K562 (cell line): ENCODE results near the gene CDKN1C. TPM values are rescaled to one million over a fixed set of nuclear protein-coding genes. Genes with fewer than 3 reads are reported as not detected.

Experiments
- ATAC-seq: fragments of 200-7000 bp; cut with Tn5 transposase; 3 replicates; pipeline ENCODE4 v1.9.1; 2020; ENCODE audit warnings: moderate library complexity
- BruUV-seq: library from RNA; stranded (reverse); fragments of 400-500 nt; replicated peaks from 2 replicates; lab custom pipeline; 2021; lab: Mats Ljungman, UMichigan
- CTCF ChIA-PET: fragments of 300-600 bp; formaldehyde crosslinking; extraction: SDS; loops from one replicate; lab custom pipeline; 2021; ENCODE audit warnings: low intra/inter-chr PET ratio; lab: Yijun Ruan, JAX
- POLR2A ChIA-PET: fragments of 300-600, 350-650 bp; sonication (Branson Sonifier 250); formaldehyde crosslinking; extraction: SDS; loops from one replicate; lab custom pipeline; 2021; ENCODE audit warnings: antibody characterized with exemption, inconsistent platforms; lab: Yijun Ruan, JAX
- DNase-seq, 4 experiments: peaks; one replicate each; pipeline versions ENCODE4 v3.0.0 to v3.0.0-alpha.2; 2011 to 2018; ENCODE audit warnings: low spot score in 3 of 4, mixed read lengths in 3 of 4; ENCODE audit errors: extremely low read depth in 1 of 4
- FAIRE-seq: peaks from 2 replicates; lab custom pipeline; 2011; peaks lifted over from hg19 to GRCh38; lab: Jason Lieb, UNC
- H2AFZ ChIP-seq: 2 replicates; pipeline ENCODE4 v1.6.0; 2011; ENCODE audit warnings: low read depth, low read length, control low read depth, inconsistent platforms
- H3K27ac ChIP-seq: fragments of 200-600 bp; 3 replicates; pipeline ENCODE4 v1.8.0; 2011; ENCODE audit warnings: low read depth, mild to moderate bottlenecking, control low read depth, inconsistent platforms, low read length, moderate library complexity, mixed read lengths; ENCODE audit errors: extremely low read depth
- H3K27me3 ChIP-seq, 2 experiments: fragments of 300-600 bp in 1 of 2; 2 replicates in 1 of 2; 3 replicates in 1 of 2; pipeline versions ENCODE4 v1.6.0 to v1.8.0; 2011; ENCODE audit warnings: inconsistent platforms in 2 of 2, low read length in 2 of 2, mild to moderate bottlenecking in 1 of 2, mixed read lengths in 1 of 2, moderate library complexity in 1 of 2; ENCODE audit not compliant: control insufficient read depth in 2 of 2, insufficient read depth in 2 of 2
- H3K36me3 ChIP-seq: fragments of 300-600 bp; 3 replicates; pipeline ENCODE4 v1.8.0; 2011; ENCODE audit warnings: mild to moderate bottlenecking, low read length, inconsistent platforms; ENCODE audit not compliant: control insufficient read depth, insufficient read depth
- H3K4me1 ChIP-seq, 2 experiments: fragments of 200-600 bp in 1 of 2; replicated peaks in 1 of 2; 2 replicates in 1 of 2; 3 replicates in 1 of 2; pipeline versions ENCODE4 v1.5.1 to v1.8.0; 2011; ENCODE audit warnings: inconsistent platforms in 2 of 2, low read length in 2 of 2, mild to moderate bottlenecking in 1 of 2, mixed read lengths in 1 of 2, moderate library complexity in 1 of 2; ENCODE audit not compliant: control insufficient read depth in 2 of 2, insufficient read depth in 2 of 2
- H3K4me2 ChIP-seq: 2 replicates; pipeline ENCODE4 v1.6.1; 2011; ENCODE audit warnings: low read length, control low read depth, inconsistent platforms, mixed read lengths; ENCODE audit not compliant: insufficient read depth
- H3K4me3 ChIP-seq: fragments of 200-600 bp; sonication (generic), shearing (Covaris generic); 2 replicates; pipeline ENCODE4 v1.5.1; 2016; ENCODE audit warnings: control low read depth, inconsistent platforms
- H3K79me2 ChIP-seq: fragments of 200-600 bp; 3 replicates; pipeline ENCODE4 v1.8.0; 2011; ENCODE audit warnings: low read length, inconsistent platforms; ENCODE audit not compliant: control insufficient read depth, insufficient read depth
- H3K9ac ChIP-seq, 2 experiments: 2 replicates each; pipeline versions ENCODE4 v1.6.0 to v1.6.1; 2011; ENCODE audit warnings: low read depth in 2 of 2, low read length in 2 of 2, control low read depth in 1 of 2, inconsistent platforms in 1 of 2, mild to moderate bottlenecking in 1 of 2, mixed read lengths in 1 of 2; ENCODE audit not compliant: insufficient read depth in 1 of 2
- H3K9me1 ChIP-seq: one replicate; pipeline ENCODE4 v1.6.0; 2011; ENCODE audit warnings: inconsistent platforms, mild to moderate bottlenecking, low read length, moderate library complexity; ENCODE audit not compliant: control insufficient read depth, insufficient read depth
- H3K9me3 ChIP-seq: replicated peaks from 2 replicates; pipeline ENCODE4 v1.5.1; 2011; ENCODE audit warnings: low read depth, low read length, inconsistent platforms; ENCODE audit not compliant: control insufficient read depth, insufficient read depth
- H4K20me1 ChIP-seq: replicated peaks from 2 replicates; pipeline ENCODE4 v1.6.1; 2011; ENCODE audit warnings: low read length, inconsistent platforms, mixed read lengths; ENCODE audit not compliant: control insufficient read depth, insufficient read depth
- BMI1 ChIP-seq: fragments of 150-350 bp; IDR thresholded peaks from 2 replicates; pipeline ENCODE4 v1.6.1; 2014; ENCODE audit warnings: low read length
- GABPB1 ChIP-seq: sonication (generic); formaldehyde crosslinking; IDR thresholded peaks from 2 replicates; pipeline ENCODE4 v1.8.0; 2022; ENCODE audit warnings: mild to moderate bottlenecking, missing genetic modification reagents
- MNT ChIP-seq, 2 experiments: fragments of 450-650 bp; conservative IDR thresholded peaks; 2 replicates each; pipeline ENCODE4 v1.6.1; 2017; ENCODE audit warnings: mild to moderate bottlenecking in 2 of 2, moderate library complexity in 2 of 2
- NFIC ChIP-seq: fragments of 450-650 bp; IDR thresholded peaks from 2 replicates; pipeline ENCODE4 v1.6.1; 2017; ENCODE audit warnings: mild to moderate bottlenecking, inconsistent platforms
- TEAD1 ChIP-seq, 2 experiments: fragments of 450-650 bp in 1 of 2; sonication (generic) in 1 of 2; formaldehyde crosslinking; IDR thresholded peaks; 2 replicates each; pipeline versions ENCODE4 v1.4.0 to v1.8.0; 2020 to 2022; ENCODE audit warnings: mild to moderate bottlenecking in 2 of 2, missing genetic modification reagents in 1 of 2
- ZNF12 ChIP-seq: sonication (generic); formaldehyde crosslinking; IDR thresholded peaks from 2 replicates; pipeline ENCODE4 v1.4.0; 2020; ENCODE audit warnings: mild to moderate bottlenecking, missing genetic modification reagents
- ZNF146 ChIP-seq: IDR thresholded peaks from one replicate; pipeline ENCODE4 v1.6.1; 2018; ENCODE audit warnings: missing compliant biosample characterization; ENCODE audit not compliant: unreplicated experiment
- ZNF655 ChIP-seq: fragments of 250-450 bp; sonication (Bioruptor Pico); IDR thresholded peaks from 2 replicates; pipeline ENCODE4 v1.5.0; 2021
- WGBS: fragments of 100-300 bp; shearing (Covaris generic); methylation state at CpG from one replicate; pipeline ENCODE4 v1.1.6; 2016; ENCODE audit warnings: low coverage, mixed read lengths; ENCODE audit not compliant: insufficient coverage; ENCODE audit errors: missing lambda C conversion rate; 5-methylcytosine and 5-hydroxymethylcytosine counted together
- in situ Hi-C: fragments of 300-500 bp; cut with MboI; formaldehyde crosslinking; loops from 4 replicates; pipeline ENCODE4 v1.15.0; 2018; ENCODE audit warnings: inconsistent platforms, mixed read lengths
- intact Hi-C: fragments of 100-400 bp; cut with micrococcal nuclease; formaldehyde crosslinking; loops from 2 replicates; pipeline ENCODE4 v1.14.2; 2022
- polyA plus RNA-seq, 8 experiments: library from polyadenylated mRNA; depleted of rRNA in 4 of 8; stranded (reverse) in 5 of 8; unstranded in 3 of 8; fragments of >200 nt; fragmentation: Nextera tagmentation in 2 of 8; fragmentation: Illumina TruSeq in 1 of 8; extraction: Ambion mirVana in 2 of 8; extraction: Trizol in 1 of 8; gene quantifications; 2 replicates each; pipeline versions ENCODE4 v1.2.1 to v1.2.3, GENCODE V29; 2011 to 2014; ENCODE audit warnings: inconsistent platforms in 1 of 8, missing spikeins in 1 of 8
- total RNA-seq, 7 experiments: library from RNA; depleted of rRNA in 6 of 7; stranded (reverse); fragments of >200 nt in 6 of 7; fragmentation: Illumina TruSeq in 2 of 7; extraction: Trizol in 2 of 7; gene quantifications; 2 replicates each; pipeline versions ENCODE4 v1.2.1 to v1.2.3, GENCODE V29; 2011 to 2021; ENCODE audit warnings: low replicate concordance in 1 of 7

The CDKN1C gene
- total and polyA plus RNA-seq, 9 of the 15 experiments (the other 6 are each of a cell fraction or from before 2014, with no cell fraction given), result 2.8 to 21.1 (median 9.3) TPM

- no peaks in the 10 kb centered on the region for H4K20me1 ChIP-seq
- no peaks in the 10 kb centered on the region for H3K9me1 ChIP-seq
- H3K79me2 ChIP-seq, result no peaks in the 10 kb centered on the region
- H3K4me1 ChIP-seq, result peaks cover 5 to 43% of the 10 kb centered on the region in 2 experiments; a peak in 3 of 5 replicates
- H3K9ac ChIP-seq, result peak overlapping the region in 1 of 2 experiments; percentile 38; a peak in 1 of 4 replicates
- H3K9me3 ChIP-seq, result peaks cover 6% of the 10 kb centered on the region
- no TSS peak for BruUV-seq
- CTCF ChIA-PET, result no interaction called here
- DNase-seq, result no peak
- 0 out of 5 replicates have a peak, but pooled peaks cover 0 to 12% of the 10 kb centered on the region in 2 experiments for H3K27me3 ChIP-seq
- no peak overlapping the region for H2AFZ ChIP-seq
- WGBS, result 47% methylated on average over 6 of the region's 7 CpGs
- intact Hi-C loops, result loop anchor here (10.0 kb wide), 1 partner anchor 316 kb away; no protein-coding TSS in a partner anchor
- TF ChIP-seq ZNF12 (CRISPR knock-in tag) (no peak), TEAD1 (CRISPR knock-in tag; IDR thresholded peaks at IDR 0.05) (no peak), ZNF655 (CRISPR knock-in tag) (no peak), MNT (conservative IDR thresholded peaks at IDR 0.05) (no peak), BMI1 (no peak), ZNF146 (CRISPR knock-in tag) (no peak), NFIC (peak; percentile 49), GABPB1 (CRISPR knock-in tag) (no peak)
- H3K36me3 ChIP-seq, result no peaks in the 10 kb centered on the region
- no peak overlapping the region for H3K27ac ChIP-seq
- no peak for ATAC-seq
- in situ Hi-C loops, result no loop called here
- no peak for FAIRE-seq
- POLR2A ChIA-PET, result interaction anchor here (1.0 to 1.1 kb wide), 2 partner anchors 13 to 181 kb away, joined by 4 to 5 read pairs; partner anchors contain the start of gene KCNQ1OT1
- no peak overlapping the region for H3K4me2 ChIP-seq
- H3K4me3 ChIP-seq, result no peak overlapping the region
Observed at GRCh38 chr11:2880646-2881045, 4.9 kb downstream of the CDKN1C start.
